ENCODE data around the gene ACO2. TPM values are rescaled to one million over a fixed set of nuclear protein-coding genes. Genes with fewer than 3 reads are reported as not detected.

The ACO2 gene
- total and polyA plus RNA-seq, 2 of the 13 experiments (the other 11 are each of a cell fraction or from before 2014, with no cell fraction given): 19.2 to 45.6 TPM

DNA sequence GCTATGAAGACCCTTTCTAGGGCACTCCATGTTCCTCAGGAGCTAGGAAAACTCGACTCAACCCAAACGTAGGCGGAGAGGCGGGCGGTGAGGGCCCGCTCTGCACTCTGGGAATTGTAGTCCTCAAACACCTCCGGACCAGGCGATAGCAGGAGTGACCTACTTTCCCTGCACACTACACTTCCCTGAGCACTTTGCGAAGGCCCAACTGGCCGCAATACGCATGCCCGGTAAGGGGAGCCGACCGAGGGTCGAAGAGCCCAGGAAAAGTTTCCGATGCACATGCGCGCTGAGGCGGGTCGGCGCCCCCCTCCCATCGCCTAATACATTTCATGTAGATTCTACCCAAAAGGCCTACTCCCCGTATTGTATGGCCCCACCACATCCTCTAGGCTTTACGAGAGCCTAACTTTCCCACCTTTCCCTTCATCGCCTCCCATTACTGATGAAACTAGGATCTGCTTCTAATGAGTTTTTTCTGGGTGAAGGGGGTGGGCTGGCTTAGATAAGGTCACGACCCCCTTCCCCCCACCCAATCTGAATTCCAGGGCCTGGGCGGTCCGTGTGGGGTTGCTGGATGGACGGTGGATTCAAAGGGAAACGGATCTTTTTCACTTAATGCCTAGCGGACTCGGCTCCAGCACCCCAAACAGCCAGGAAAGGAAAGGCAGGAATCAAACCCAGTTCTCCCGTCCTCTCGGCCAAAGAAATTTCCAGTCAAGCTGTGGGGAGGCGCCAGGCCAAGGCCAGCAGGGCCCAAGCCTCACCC, 24.4 kb upstream of the ACO2 start (continued):
- TF ChIP-seq, protein P1, sequence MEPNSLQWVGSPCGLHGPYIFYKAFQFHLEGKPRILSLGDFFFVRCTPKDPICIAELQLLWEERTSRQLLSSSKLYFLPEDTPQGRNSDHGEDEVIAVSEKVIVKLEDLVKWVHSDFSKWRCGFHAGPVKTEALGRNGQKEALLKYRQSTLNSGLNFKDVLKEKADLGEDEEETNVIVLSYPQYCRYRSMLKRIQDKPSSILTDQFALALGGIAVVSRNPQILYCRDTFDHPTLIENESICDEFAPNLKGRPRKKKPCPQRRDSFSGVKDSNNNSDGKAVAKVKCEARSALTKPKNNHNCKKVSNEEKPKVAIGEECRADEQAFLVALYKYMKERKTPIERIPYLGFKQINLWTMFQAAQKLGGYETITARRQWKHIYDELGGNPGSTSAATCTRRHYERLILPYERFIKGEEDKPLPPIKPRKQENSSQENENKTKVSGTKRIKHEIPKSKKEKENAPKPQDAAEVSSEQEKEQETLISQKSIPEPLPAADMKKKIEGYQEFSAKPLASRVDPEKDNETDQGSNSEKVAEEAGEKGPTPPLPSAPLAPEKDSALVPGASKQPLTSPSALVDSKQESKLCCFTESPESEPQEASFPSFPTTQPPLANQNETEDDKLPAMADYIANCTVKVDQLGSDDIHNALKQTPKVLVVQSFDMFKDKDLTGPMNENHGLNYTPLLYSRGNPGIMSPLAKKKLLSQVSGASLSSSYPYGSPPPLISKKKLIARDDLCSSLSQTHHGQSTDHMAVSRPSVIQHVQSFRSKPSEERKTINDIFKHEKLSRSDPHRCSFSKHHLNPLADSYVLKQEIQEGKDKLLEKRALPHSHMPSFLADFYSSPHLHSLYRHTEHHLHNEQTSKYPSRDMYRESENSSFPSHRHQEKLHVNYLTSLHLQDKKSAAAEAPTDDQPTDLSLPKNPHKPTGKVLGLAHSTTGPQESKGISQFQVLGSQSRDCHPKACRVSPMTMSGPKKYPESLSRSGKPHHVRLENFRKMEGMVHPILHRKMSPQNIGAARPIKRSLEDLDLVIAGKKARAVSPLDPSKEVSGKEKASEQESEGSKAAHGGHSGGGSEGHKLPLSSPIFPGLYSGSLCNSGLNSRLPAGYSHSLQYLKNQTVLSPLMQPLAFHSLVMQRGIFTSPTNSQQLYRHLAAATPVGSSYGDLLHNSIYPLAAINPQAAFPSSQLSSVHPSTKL (CRISPR knock-in tag; IDR thresholded peaks at IDR 0.05): peak; percentile 16
- TF ChIP-seq, protein P2, sequence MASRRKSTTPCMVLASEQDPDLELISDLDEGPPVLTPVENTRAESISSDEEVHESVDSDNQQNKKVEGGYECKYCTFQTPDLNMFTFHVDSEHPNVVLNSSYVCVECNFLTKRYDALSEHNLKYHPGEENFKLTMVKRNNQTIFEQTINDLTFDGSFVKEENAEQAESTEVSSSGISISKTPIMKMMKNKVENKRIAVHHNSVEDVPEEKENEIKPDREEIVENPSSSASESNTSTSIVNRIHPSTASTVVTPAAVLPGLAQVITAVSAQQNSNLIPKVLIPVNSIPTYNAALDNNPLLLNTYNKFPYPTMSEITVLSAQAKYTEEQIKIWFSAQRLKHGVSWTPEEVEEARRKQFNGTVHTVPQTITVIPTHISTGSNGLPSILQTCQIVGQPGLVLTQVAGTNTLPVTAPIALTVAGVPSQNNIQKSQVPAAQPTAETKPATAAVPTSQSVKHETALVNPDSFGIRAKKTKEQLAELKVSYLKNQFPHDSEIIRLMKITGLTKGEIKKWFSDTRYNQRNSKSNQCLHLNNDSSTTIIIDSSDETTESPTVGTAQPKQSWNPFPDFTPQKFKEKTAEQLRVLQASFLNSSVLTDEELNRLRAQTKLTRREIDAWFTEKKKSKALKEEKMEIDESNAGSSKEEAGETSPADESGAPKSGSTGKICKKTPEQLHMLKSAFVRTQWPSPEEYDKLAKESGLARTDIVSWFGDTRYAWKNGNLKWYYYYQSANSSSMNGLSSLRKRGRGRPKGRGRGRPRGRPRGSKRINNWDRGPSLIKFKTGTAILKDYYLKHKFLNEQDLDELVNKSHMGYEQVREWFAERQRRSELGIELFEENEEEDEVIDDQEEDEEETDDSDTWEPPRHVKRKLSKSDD (CRISPR knock-in tag; IDR thresholded peaks at IDR 0.05; ENCODE audit: low read depth): no peak
- TF ChIP-seq, protein P3, sequence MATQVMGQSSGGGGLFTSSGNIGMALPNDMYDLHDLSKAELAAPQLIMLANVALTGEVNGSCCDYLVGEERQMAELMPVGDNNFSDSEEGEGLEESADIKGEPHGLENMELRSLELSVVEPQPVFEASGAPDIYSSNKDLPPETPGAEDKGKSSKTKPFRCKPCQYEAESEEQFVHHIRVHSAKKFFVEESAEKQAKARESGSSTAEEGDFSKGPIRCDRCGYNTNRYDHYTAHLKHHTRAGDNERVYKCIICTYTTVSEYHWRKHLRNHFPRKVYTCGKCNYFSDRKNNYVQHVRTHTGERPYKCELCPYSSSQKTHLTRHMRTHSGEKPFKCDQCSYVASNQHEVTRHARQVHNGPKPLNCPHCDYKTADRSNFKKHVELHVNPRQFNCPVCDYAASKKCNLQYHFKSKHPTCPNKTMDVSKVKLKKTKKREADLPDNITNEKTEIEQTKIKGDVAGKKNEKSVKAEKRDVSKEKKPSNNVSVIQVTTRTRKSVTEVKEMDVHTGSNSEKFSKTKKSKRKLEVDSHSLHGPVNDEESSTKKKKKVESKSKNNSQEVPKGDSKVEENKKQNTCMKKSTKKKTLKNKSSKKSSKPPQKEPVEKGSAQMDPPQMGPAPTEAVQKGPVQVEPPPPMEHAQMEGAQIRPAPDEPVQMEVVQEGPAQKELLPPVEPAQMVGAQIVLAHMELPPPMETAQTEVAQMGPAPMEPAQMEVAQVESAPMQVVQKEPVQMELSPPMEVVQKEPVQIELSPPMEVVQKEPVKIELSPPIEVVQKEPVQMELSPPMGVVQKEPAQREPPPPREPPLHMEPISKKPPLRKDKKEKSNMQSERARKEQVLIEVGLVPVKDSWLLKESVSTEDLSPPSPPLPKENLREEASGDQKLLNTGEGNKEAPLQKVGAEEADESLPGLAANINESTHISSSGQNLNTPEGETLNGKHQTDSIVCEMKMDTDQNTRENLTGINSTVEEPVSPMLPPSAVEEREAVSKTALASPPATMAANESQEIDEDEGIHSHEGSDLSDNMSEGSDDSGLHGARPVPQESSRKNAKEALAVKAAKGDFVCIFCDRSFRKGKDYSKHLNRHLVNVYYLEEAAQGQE (IDR thresholded peaks at IDR 0.05; ENCODE audit: borderline replicate concordance in 1 of 2, low read depth in 1 of 2, low read length in 2 of 2): no peak
- TF ChIP-seq MED1 (CRISPR knock-in tag; IDR thresholded peaks at IDR 0.05) (no peak; the same call in 1 of the 2 replicates), RBM22 (optimal IDR thresholded peaks at IDR 0.05; ENCODE audit: low read length) (no peak), MYNN (CRISPR knock-in tag; IDR thresholded peaks at IDR 0.05; ENCODE audit: low read depth) (no peak), JDP2 (CRISPR knock-in tag; IDR thresholded peaks at IDR 0.05; ENCODE audit: borderline replicate concordance) (no peak), SIN3A (IDR thresholded peaks at IDR 0.05; ENCODE audit: borderline replicate concordance, low read depth, low read length) (no peak; the same call in 1 of the 2 replicates), YY1 (IDR thresholded peaks at IDR 0.05; ENCODE audit: insufficient read depth, insufficient replicate concordance, low read depth, low read length) (peak; percentile 16)
- TF ChIP-seq, protein P4, sequence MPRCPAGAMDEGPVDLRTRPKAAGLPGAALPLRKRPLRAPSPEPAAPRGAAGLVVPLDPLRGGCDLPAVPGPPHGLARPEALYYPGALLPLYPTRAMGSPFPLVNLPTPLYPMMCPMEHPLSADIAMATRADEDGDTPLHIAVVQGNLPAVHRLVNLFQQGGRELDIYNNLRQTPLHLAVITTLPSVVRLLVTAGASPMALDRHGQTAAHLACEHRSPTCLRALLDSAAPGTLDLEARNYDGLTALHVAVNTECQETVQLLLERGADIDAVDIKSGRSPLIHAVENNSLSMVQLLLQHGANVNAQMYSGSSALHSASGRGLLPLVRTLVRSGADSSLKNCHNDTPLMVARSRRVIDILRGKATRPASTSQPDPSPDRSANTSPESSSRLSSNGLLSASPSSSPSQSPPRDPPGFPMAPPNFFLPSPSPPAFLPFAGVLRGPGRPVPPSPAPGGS (CRISPR knock-in tag; IDR thresholded peaks at IDR 0.05): no peak
- TF ChIP-seq, protein P5, sequence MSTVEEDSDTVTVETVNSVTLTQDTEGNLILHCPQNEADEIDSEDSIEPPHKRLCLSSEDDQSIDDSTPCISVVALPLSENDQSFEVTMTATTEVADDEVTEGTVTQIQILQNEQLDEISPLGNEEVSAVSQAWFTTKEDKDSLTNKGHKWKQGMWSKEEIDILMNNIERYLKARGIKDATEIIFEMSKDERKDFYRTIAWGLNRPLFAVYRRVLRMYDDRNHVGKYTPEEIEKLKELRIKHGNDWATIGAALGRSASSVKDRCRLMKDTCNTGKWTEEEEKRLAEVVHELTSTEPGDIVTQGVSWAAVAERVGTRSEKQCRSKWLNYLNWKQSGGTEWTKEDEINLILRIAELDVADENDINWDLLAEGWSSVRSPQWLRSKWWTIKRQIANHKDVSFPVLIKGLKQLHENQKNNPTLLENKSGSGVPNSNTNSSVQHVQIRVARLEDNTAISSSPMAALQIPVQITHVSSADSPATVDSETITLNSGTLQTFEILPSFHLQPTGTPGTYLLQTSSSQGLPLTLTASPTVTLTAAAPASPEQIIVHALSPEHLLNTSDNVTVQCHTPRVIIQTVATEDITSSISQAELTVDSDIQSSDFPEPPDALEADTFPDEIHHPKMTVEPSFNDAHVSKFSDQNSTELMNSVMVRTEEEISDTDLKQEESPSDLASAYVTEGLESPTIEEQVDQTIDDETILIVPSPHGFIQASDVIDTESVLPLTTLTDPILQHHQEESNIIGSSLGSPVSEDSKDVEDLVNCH (CRISPR knock-in tag; IDR thresholded peaks at IDR 0.05): no peak; the same call in 1 of the 2 replicates

Data from HepG2 (cell line).